Measurements from ENCODE around the gene PPP2R2B.

DNA sequence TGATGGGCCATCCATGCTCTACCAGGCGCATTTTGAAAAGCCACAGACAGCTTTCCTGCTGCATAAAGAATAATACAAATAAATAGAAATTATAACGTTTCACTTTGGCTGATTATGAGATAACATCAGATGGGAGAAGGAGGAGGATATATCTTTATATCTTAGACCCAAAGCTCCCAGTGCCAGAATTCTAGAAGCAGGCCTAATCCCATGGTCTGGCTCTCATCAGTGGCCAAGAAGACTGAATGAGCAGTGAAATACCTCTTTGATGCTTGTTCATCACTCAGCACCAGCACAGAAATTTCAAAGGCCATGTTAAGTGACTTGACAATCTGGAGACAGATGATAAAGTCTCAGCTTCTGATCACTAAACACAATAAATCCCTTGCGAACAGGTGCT, 107.6 kb downstream of the PPP2R2B start:
- TF ChIP-seq, protein P1, sequence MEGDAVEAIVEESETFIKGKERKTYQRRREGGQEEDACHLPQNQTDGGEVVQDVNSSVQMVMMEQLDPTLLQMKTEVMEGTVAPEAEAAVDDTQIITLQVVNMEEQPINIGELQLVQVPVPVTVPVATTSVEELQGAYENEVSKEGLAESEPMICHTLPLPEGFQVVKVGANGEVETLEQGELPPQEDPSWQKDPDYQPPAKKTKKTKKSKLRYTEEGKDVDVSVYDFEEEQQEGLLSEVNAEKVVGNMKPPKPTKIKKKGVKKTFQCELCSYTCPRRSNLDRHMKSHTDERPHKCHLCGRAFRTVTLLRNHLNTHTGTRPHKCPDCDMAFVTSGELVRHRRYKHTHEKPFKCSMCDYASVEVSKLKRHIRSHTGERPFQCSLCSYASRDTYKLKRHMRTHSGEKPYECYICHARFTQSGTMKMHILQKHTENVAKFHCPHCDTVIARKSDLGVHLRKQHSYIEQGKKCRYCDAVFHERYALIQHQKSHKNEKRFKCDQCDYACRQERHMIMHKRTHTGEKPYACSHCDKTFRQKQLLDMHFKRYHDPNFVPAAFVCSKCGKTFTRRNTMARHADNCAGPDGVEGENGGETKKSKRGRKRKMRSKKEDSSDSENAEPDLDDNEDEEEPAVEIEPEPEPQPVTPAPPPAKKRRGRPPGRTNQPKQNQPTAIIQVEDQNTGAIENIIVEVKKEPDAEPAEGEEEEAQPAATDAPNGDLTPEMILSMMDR (IDR thresholded peaks at IDR 0.05), result no peak
- TF ChIP-seq POLR2A (IDR thresholded peaks at IDR 0.05), result no peak

Data from esophagus squamous epithelium (tissue), 4 donors.